ENCODE data around the gene FKBP5. TPM values are rescaled to one million over a fixed set of nuclear protein-coding genes. Genes with fewer than 3 reads are reported as not detected.

FKBP5 gene
- total and polyA plus RNA-seq, 2 donors (not counting 1 experiment from before 2014, with no cell fraction given), result 2.8 to 7.4 TPM

DNA sequence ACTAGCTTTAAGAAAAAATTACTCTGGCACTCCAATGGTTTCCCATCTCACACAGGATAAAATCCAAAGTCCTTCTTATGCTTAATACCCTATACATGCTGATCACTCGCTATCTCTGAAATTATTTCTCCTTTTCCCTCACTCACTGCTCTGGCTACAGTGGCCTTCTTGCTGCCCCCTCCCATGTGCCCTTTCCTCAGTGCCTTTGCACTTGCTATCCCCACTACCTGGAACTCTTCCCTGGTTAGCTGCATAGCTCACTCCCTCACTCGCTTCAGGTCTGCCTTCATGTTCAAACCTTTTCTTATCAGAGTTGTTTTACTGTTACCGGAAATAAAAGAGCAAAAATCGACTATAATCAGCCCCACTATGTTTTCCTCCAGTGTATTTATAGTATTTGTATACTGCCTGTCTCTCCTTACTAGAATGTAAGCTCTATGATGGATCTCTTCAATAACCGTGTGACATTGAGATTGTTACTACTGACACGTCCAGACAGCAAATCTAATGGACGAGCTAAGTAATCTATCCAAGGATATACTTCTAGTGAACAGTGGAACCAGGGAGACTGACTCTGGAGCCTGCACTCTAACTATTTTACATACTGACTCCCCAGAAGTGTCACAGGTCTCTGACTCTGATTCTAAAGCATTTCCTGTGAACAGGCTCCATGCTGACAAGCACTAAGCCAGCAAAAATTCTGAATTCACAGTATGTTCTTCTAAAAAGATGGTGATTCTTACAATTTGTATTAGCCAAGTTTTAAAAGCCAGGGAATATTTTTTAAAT, 25.1 kb downstream of the FKBP5 start:
- Histone ChIP-seq H3K4me3 (ENCODE audit: control extremely low read depth in 1 of 5, extremely low read depth in 1 of 5, insufficient read depth in 1 of 5, low read depth in 2 of 5, low read length in 4 of 5) (no peak overlapping the region), H3K9ac (ENCODE audit: low read length) (no peak overlapping the region), H4K20me1 (ENCODE audit: control insufficient read depth, insufficient read depth, low read length, poor library complexity, severe bottlenecking) (no peaks in the 10 kb centered on the region), H3K36me3 (replicated peaks in 1 of 2; ENCODE audit: control extremely low read depth in 1 of 2, control insufficient read depth in 1 of 2, extremely low read depth in 1 of 2, insufficient read depth in 2 of 2, low read length in 1 of 2) (no peaks in the 10 kb centered on the region), H3K9me3 (ENCODE audit: control extremely low read depth in 1 of 3, control insufficient read depth in 2 of 3, insufficient read depth in 1 of 3, low read length in 2 of 3) (no peaks in the 10 kb centered on the region), H3K27me3 (replicated peaks in 1 of 4; ENCODE audit: control extremely low read depth in 1 of 4, control insufficient read depth in 3 of 4, insufficient read depth in 4 of 4, low read length in 3 of 4) (no peaks in the 10 kb centered on the region), H3K79me2 (ENCODE audit: control insufficient read depth, insufficient read depth, low read length) (peaks cover 21% of the 10 kb centered on the region), H2AFZ (ENCODE audit: insufficient read depth, low read depth, low read length, poor library complexity, severe bottlenecking) (no peak overlapping the region), H3K4me2 (replicated peaks; ENCODE audit: low read depth, low read length, poor library complexity, severe bottlenecking) (peak overlapping the region; percentile 2), H3K4me1 (ENCODE audit: control insufficient read depth in 2 of 2, insufficient read depth in 2 of 2, low read length in 2 of 2) (peaks cover 17 to 30% of the 10 kb centered on the region in 2 donors), H3K27ac (ENCODE audit: low read length in 2 of 2) (no peak overlapping the region)
- CTCF ChIA-PET, result interaction anchor here (1.0 to 3.2 kb wide), 4 partner anchors 18 to 79 kb away, joined by 3 to 18 read pairs (median 4); partner anchors contain the start of gene ARMC12
- 89% methylated on average over 5 of the region's 7 CpGs for WGBS (ENCODE audit: insufficient coverage)
- POLR2A ChIA-PET, result interaction anchor here (0.5 kb wide), 1 partner anchor 22 kb away, joined by 5 read pairs; no protein-coding TSS in a partner anchor
- H3K27me3 Mint-ChIP-seq, result no peaks in the 10 kb centered on the region
- TF ChIP-seq EZH2 (IDR thresholded peaks at IDR 0.05; ENCODE audit: borderline replicate concordance, insufficient read depth, low read depth, low read length, poor library complexity, severe bottlenecking) (no peak), CTCF (IDR thresholded peaks at IDR 0.05) (no peak)
- H3K4me1 Mint-ChIP-seq, result peaks cover 11% of the 10 kb centered on the region
- intact Hi-C loops (cut with micrococcal nuclease), result no loop called here
- DNase-seq (no peak), ATAC-seq (ENCODE audit: low read depth) (no peak)
- H3K4me3 Mint-ChIP-seq, result no peak overlapping the region
- H3K9me3 Mint-ChIP-seq (ENCODE audit: insufficient read depth), result no peaks in the 10 kb centered on the region
- no peak overlapping the region for H3K27ac Mint-ChIP-seq

GRCh38 chr6:35662999-35663398, 25.7 kb downstream of the FKBP5 start:
- Histone ChIP-seq H3K4me1 (ENCODE audit: control insufficient read depth in 2 of 2, insufficient read depth in 2 of 2, low read length in 2 of 2) (peaks cover 13 to 23% of the 10 kb centered on the region in 2 donors), H3K9me3 (ENCODE audit: control extremely low read depth in 1 of 3, control insufficient read depth in 2 of 3, insufficient read depth in 1 of 3, low read length in 2 of 3) (no peaks in the 10 kb centered on the region), H3K4me2 (replicated peaks; ENCODE audit: low read depth, low read length, poor library complexity, severe bottlenecking) (no peak overlapping the region), H3K27me3 (replicated peaks in 1 of 4; ENCODE audit: control extremely low read depth in 1 of 4, control insufficient read depth in 3 of 4, insufficient read depth in 4 of 4, low read length in 3 of 4) (no peaks in the 10 kb centered on the region), H3K79me2 (ENCODE audit: control insufficient read depth, insufficient read depth, low read length) (peaks cover 21% of the 10 kb centered on the region), H3K27ac (ENCODE audit: low read length in 2 of 2) (no peak overlapping the region), H2AFZ (ENCODE audit: insufficient read depth, low read depth, low read length, poor library complexity, severe bottlenecking) (no peak overlapping the region), H3K9ac (ENCODE audit: low read length) (no peak overlapping the region), H3K36me3 (replicated peaks in 1 of 2; ENCODE audit: control extremely low read depth in 1 of 2, control insufficient read depth in 1 of 2, extremely low read depth in 1 of 2, insufficient read depth in 2 of 2, low read length in 1 of 2) (no peaks in the 10 kb centered on the region), H3K4me3 (ENCODE audit: control extremely low read depth in 1 of 5, extremely low read depth in 1 of 5, insufficient read depth in 1 of 5, low read depth in 2 of 5, low read length in 4 of 5) (no peak overlapping the region), H4K20me1 (ENCODE audit: control insufficient read depth, insufficient read depth, low read length, poor library complexity, severe bottlenecking) (no peaks in the 10 kb centered on the region)
- intact Hi-C loops (cut with micrococcal nuclease), result no loop called here
- ATAC-seq (ENCODE audit: low read depth) (no peak), DNase-seq (no peak)
- no peaks in the 10 kb centered on the region for H3K27me3 Mint-ChIP-seq
- H3K9me3 Mint-ChIP-seq (ENCODE audit: insufficient read depth), result no peaks in the 10 kb centered on the region
- no peak overlapping the region for H3K27ac Mint-ChIP-seq
- H3K4me1 Mint-ChIP-seq, result peaks cover 7% of the 10 kb centered on the region
- TF ChIP-seq CTCF (IDR thresholded peaks at IDR 0.05), result no peak
- TF ChIP-seq EZH2 (IDR thresholded peaks at IDR 0.05; ENCODE audit: borderline replicate concordance, insufficient read depth, low read depth, low read length, poor library complexity, severe bottlenecking), result no peak
- ChIA-PET CTCF (interaction anchor here (1.7 to 3.2 kb wide), 2 partner anchors 74 to 79 kb away, joined by 3 to 18 read pairs; partner anchors contain the start of gene ARMC12), POLR2A (no interaction called here)
- H3K4me3 Mint-ChIP-seq, result no peak overlapping the region
- WGBS (ENCODE audit: insufficient coverage), result 95% methylated on average over 6 of the region's 7 CpGs

All from B cell (primary cell).